KMS-11 (cell line): ENCODE measurements around the gene PIGB.

Experiments
- H2AFZ ChIP-seq: fragments of 200-600 bp; sonication (generic); 2 replicates; pipeline ENCODE4 v1.6.1; 2016; ENCODE audit warnings: antibody characterized with exemption, mixed run types, low read depth
- H3K27ac ChIP-seq: fragments of 200-600 bp; sonication (generic); 2 replicates; pipeline ENCODE4 v1.6.1; 2016; ENCODE audit warnings: mild to moderate bottlenecking, mixed run types
- H3K27me3 ChIP-seq: fragments of 200-600 bp; sonication (generic); 2 replicates; pipeline ENCODE4 v1.6.1; 2017; ENCODE audit warnings: mild to moderate bottlenecking, low read depth, mixed run types, moderate library complexity; ENCODE audit not compliant: insufficient read depth
- H3K36me3 ChIP-seq: fragments of 200-600 bp; sonication (generic); 2 replicates; pipeline ENCODE4 v1.6.1; 2017; ENCODE audit warnings: mild to moderate bottlenecking, mixed run types; ENCODE audit not compliant: insufficient read depth
- H3K4me1 ChIP-seq: fragments of 200-600 bp; sonication (generic); 2 replicates; pipeline ENCODE4 v1.6.1; 2016; ENCODE audit warnings: mild to moderate bottlenecking, low read depth, mixed run types; ENCODE audit not compliant: poor library complexity, severe bottlenecking
- H3K4me2 ChIP-seq: fragments of 200-600 bp; sonication (generic); 2 replicates; pipeline ENCODE4 v1.7.0; 2016; ENCODE audit warnings: mild to moderate bottlenecking, mixed run types
- H3K4me3 ChIP-seq: fragments of 200-600 bp; sonication (generic); IDR thresholded peaks from 2 replicates; pipeline ENCODE4 v1.6.1; 2017; ENCODE audit warnings: low read depth, low read length, mixed read lengths; ENCODE audit not compliant: insufficient read depth
- H3K79me2 ChIP-seq: fragments of 200-600 bp; sonication (generic); 2 replicates; pipeline ENCODE4 v1.6.1; 2016; ENCODE audit warnings: low read depth, mixed run types; ENCODE audit not compliant: insufficient read depth
- H3K9ac ChIP-seq: fragments of 200-600 bp; sonication (generic); 2 replicates; pipeline ENCODE4 v1.6.1; 2016; ENCODE audit warnings: mild to moderate bottlenecking, mixed run types
- H4K20me1 ChIP-seq: fragments of 200-600 bp; sonication (generic); 2 replicates; pipeline ENCODE4 v1.6.1; 2016; ENCODE audit warnings: mild to moderate bottlenecking, mixed run types; ENCODE audit not compliant: insufficient read depth
- CTCF ChIP-seq: fragments of 200-600 bp; sonication (generic); conservative IDR thresholded peaks from 2 replicates; pipeline ENCODE4 v1.6.1; 2017; ENCODE audit warnings: low read depth, mild to moderate bottlenecking, antibody characterized with exemption, low read length, moderate library complexity, mixed read lengths

The PIGB gene

GRCh38 chr15:55372701-55373440, 53.8 kb downstream of the PIGB start:
- Histone ChIP-seq H3K9ac (no peak overlapping the region), H4K20me1 (no peaks in the 10 kb centered on the region), H3K27me3 (no peaks in the 10 kb centered on the region), H3K36me3 (peaks cover 4% of the 10 kb centered on the region), H2AFZ (no peak overlapping the region), H3K4me1 (peaks cover 5% of the 10 kb centered on the region), H3K4me2 (no peak overlapping the region), H3K27ac (no peak overlapping the region), H3K4me3 (no peak overlapping the region), H3K79me2 (no peaks in the 10 kb centered on the region)
- no peak for TF ChIP-seq CTCF

GRCh38 chr15:55379095-55379494, 60.1 kb downstream of the PIGB start:
- Histone ChIP-seq H3K9ac (no peak overlapping the region), H4K20me1 (no peaks in the 10 kb centered on the region), H3K4me3 (no peak overlapping the region), H2AFZ (no peak overlapping the region), H3K79me2 (no peaks in the 10 kb centered on the region), H3K27ac (no peak overlapping the region), H3K27me3 (no peaks in the 10 kb centered on the region), H3K4me2 (no peak overlapping the region), H3K4me1 (no peaks in the 10 kb centered on the region), H3K36me3 (peaks cover 4% of the 10 kb centered on the region)
- no peak for TF ChIP-seq CTCF

- H3K4me2 ChIP-seq: no peak overlapping the region
- H4K20me1 ChIP-seq: no peaks in the 10 kb centered on the region
- no peaks in the 10 kb centered on the region for H3K27me3 ChIP-seq
- H3K36me3 ChIP-seq: peaks cover 4% of the 10 kb centered on the region; the same call in 1 of the 2 replicates
- H3K79me2 ChIP-seq: no peaks in the 10 kb centered on the region
- no peak for TF ChIP-seq CTCF
- no peak overlapping the region for H3K9ac ChIP-seq
- no peak overlapping the region for H2AFZ ChIP-seq
- H3K4me1 ChIP-seq: peaks cover 5% of the 10 kb centered on the region
- no peak overlapping the region for H3K27ac ChIP-seq
- no peak overlapping the region for H3K4me3 ChIP-seq
Measured at GRCh38 chr15:55381595-55381994, 62.6 kb downstream of the PIGB start.

GRCh38 chr15:55383687-55384086, 64.7 kb downstream of the PIGB start:
- Histone ChIP-seq H3K79me2 (no peaks in the 10 kb centered on the region), H3K4me1 (peaks cover 7% of the 10 kb centered on the region), H3K36me3 (no peaks in the 10 kb centered on the region; the same call in 1 of the 2 replicates), H3K9ac (no peak overlapping the region), H3K27ac (no peak overlapping the region), H3K4me2 (no peak overlapping the region), H3K27me3 (no peaks in the 10 kb centered on the region), H4K20me1 (no peaks in the 10 kb centered on the region), H3K4me3 (no peak overlapping the region), H2AFZ (no peak overlapping the region)
- no peak for TF ChIP-seq CTCF
